Adrenal gland (tissue), 12 donors: ENCODE results near the gene TSPEAR. TPM values are rescaled to one million over a fixed set of nuclear protein-coding genes. Genes with fewer than 3 reads are reported as not detected.

ENCODE experiments used
- DNase-seq, 7 donors: peaks; one replicate each; pipeline ENCODE4 v3.0.0-alpha.2; 2019 to 2020
- H3K27ac ChIP-seq, 5 donors: fragments of 200-600 bp; sonication (generic) in 4 of 5; 1 replicate in 3 of 5; 2 replicates in 2 of 5; pipeline versions ENCODE4 v1.5.1 to v1.8.0; 2016 to 2020; ENCODE audit warnings: mild to moderate bottlenecking in 1 of 5
- H3K27me3 ChIP-seq: fragments of 200-600 bp; 2 replicates; pipeline ENCODE4 v1.8.0; 2021
- H3K36me3 ChIP-seq, 2 donors: fragments of 200-600 bp; replicated peaks in 1 of 2; 1 replicate in 1 of 2; 2 replicates in 1 of 2; pipeline versions ENCODE4 v1.5.1 to v1.8.0; 2018 to 2022
- H3K4me1 ChIP-seq, 2 donors: fragments of 200-600 bp; replicated peaks in 1 of 2; 1 replicate in 1 of 2; 2 replicates in 1 of 2; pipeline versions ENCODE4 v1.5.1 to v1.8.0; 2018 to 2021
- H3K4me3 ChIP-seq, 4 donors: fragments of 200-600 bp; sonication (generic) in 3 of 4; one replicate each; pipeline ENCODE4 v1.5.1; 2016 to 2018
- H3K9me3 ChIP-seq, 3 donors: fragments of 200-600 bp; sonication (generic) in 1 of 3; replicated peaks in 1 of 3; 1 replicate in 2 of 3; 2 replicates in 1 of 3; pipeline versions ENCODE4 v1.5.1 to v1.8.0; 2016 to 2021
- POLR2A ChIP-seq, 2 donors: fragments of 450-650 bp; IDR thresholded peaks; one replicate each; pipeline ENCODE4 v1.6.1; 2017; ENCODE audit warnings: antibody characterized with exemption in 2 of 2, mild to moderate bottlenecking in 2 of 2, moderate library complexity in 1 of 2
- WGBS, 4 donors: extraction: QIAGEN DNeasy Blood & Tissue Kit in 2 of 4; methylation state at CpG; one replicate each; pipeline versions ENCODE4 v1.1.5 to v1.1.7; 2013 to 2017; 5-methylcytosine and 5-hydroxymethylcytosine counted together
- intact Hi-C, 2 donors: fragments of 100-400 bp; cut with DNase I; formaldehyde crosslinking; loops; one replicate each; pipeline versions ENCODE4 v1.14.1 to v1.15.0; 2022 to 2023
- polyA plus RNA-seq, 3 donors: library from polyadenylated mRNA; stranded (reverse); fragments of 200-250 nt in 2 of 3; fragments of 350-450 nt in 1 of 3; fragmentation: Illumina TruSeq in 1 of 3; extraction: RNeasy Lipid Tissue Mini Kit (QIAGEN cat#74804) in 1 of 3; gene quantifications; one replicate each; pipeline ENCODE4 v1.2.3, GENCODE V29; 2013 to 2014
- total RNA-seq, 9 donors: library from RNA; depleted of rRNA in 4 of 9; stranded (reverse); fragments of >200 nt in 4 of 9; fragments of 120-200 nt in 1 of 9; fragmentation: NEBNext Ultra II Directional in 1 of 9; extraction: Animal tissue kit (Norgen Biotek cat#: 25700) in 1 of 9; gene quantifications; one replicate each; pipeline versions ENCODE4 v1.1.0 to v1.2.4, GENCODE V29; 2013 to 2023
- TF ChIP-seq, protein P1 (sequence below), 6 experiments: fragments of 450-650 bp in 4 of 6; fragments of 200-600 bp in 2 of 6; sonication (generic) in 1 of 6; IDR thresholded peaks; 1 replicate in 5 of 6; 2 replicates in 1 of 6; pipeline versions ENCODE4 v1.5.1 to v1.8.0; 2016 to 2021; ENCODE audit warnings: antibody characterized with exemption in 6 of 6, mild to moderate bottlenecking in 2 of 6, moderate library complexity in 1 of 6
- donor health status: healthy with polysubstance abuse.
- donor health status: Bipolar disorder and iron deficiency.
- donor health status: DM: yes; HTN: yes; CAD: no.
- donor health status: DM: no; HTN: no; CAD: no.
- donor health status: DM: no; HTN: no; CAD: no.
- donor health status: DM: yes; HTN: yes; CAD: no.

Gene TSPEAR
- total and polyA plus RNA-seq, 12 donors = not detected

DNA sequence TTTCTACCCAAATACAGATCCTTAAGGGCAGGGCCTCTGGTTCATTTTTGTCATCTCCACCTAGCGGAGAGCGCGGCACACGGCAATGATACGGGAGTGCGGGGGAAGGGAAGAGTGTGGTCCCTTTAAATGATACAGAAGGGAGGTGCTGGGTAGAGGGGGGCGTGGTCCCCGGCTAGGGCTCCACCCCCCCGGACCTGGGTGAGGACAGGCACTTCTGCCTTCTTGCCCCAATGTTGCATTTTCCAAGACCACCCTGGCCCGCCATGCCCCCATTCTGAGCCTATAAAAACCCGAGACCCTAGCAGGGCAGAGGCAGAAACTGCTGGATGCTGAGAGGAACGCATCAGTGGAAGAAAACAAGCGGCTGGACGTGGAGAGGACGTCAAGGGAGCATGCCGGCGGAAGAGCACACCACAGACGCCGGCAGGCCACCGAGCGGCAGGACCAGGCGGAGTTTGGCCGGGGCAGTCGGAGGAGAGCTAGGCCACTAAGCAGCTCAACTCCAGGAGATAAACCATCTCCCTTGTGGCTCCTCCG, 226.0 kb downstream of the TSPEAR start:
- Histone ChIP-seq H3K36me3 (no peaks in the 10 kb centered on the region), H3K4me1 (no peaks in the 10 kb centered on the region), H3K27ac (no peak overlapping the region), H3K4me3 (no peak overlapping the region), H3K27me3 (no peaks in the 10 kb centered on the region), H3K9me3 (no peaks in the 10 kb centered on the region)
- intact Hi-C loops = no loop called here
- DNase-seq = peak in 5 of 7 donors; percentile 24 to 57 (median 41)
- WGBS, 4 donors = 63 to 79% (median 72%) methylated on average over 22 to 25 of the region's 25 CpGs
- no peak for TF ChIP-seq POLR2A (IDR thresholded peaks at IDR 0.05)
- TF ChIP-seq, protein P1, sequence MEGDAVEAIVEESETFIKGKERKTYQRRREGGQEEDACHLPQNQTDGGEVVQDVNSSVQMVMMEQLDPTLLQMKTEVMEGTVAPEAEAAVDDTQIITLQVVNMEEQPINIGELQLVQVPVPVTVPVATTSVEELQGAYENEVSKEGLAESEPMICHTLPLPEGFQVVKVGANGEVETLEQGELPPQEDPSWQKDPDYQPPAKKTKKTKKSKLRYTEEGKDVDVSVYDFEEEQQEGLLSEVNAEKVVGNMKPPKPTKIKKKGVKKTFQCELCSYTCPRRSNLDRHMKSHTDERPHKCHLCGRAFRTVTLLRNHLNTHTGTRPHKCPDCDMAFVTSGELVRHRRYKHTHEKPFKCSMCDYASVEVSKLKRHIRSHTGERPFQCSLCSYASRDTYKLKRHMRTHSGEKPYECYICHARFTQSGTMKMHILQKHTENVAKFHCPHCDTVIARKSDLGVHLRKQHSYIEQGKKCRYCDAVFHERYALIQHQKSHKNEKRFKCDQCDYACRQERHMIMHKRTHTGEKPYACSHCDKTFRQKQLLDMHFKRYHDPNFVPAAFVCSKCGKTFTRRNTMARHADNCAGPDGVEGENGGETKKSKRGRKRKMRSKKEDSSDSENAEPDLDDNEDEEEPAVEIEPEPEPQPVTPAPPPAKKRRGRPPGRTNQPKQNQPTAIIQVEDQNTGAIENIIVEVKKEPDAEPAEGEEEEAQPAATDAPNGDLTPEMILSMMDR (IDR thresholded peaks at IDR 0.05) = peak in 2 of 6 experiments; percentile 6 to 21

GRCh38 chr21:44484498-44485253, 226.7 kb downstream of the TSPEAR start:
- Histone ChIP-seq H3K4me3 (no peak overlapping the region), H3K4me1 (no peaks in the 10 kb centered on the region), H3K27ac (no peak overlapping the region), H3K36me3 (no peaks in the 10 kb centered on the region), H3K27me3 (no peaks in the 10 kb centered on the region), H3K9me3 (no peaks in the 10 kb centered on the region)
- TF ChIP-seq POLR2A (IDR thresholded peaks at IDR 0.05) = no peak
- TF ChIP-seq, protein P1 (IDR thresholded peaks at IDR 0.05) = no peak
- intact Hi-C loops = no loop called here
- no peak for DNase-seq
- 74 to 89% (median 87%) methylated on average over 10 to 43 of the region's 43 CpGs for WGBS, 4 donors

DNA sequence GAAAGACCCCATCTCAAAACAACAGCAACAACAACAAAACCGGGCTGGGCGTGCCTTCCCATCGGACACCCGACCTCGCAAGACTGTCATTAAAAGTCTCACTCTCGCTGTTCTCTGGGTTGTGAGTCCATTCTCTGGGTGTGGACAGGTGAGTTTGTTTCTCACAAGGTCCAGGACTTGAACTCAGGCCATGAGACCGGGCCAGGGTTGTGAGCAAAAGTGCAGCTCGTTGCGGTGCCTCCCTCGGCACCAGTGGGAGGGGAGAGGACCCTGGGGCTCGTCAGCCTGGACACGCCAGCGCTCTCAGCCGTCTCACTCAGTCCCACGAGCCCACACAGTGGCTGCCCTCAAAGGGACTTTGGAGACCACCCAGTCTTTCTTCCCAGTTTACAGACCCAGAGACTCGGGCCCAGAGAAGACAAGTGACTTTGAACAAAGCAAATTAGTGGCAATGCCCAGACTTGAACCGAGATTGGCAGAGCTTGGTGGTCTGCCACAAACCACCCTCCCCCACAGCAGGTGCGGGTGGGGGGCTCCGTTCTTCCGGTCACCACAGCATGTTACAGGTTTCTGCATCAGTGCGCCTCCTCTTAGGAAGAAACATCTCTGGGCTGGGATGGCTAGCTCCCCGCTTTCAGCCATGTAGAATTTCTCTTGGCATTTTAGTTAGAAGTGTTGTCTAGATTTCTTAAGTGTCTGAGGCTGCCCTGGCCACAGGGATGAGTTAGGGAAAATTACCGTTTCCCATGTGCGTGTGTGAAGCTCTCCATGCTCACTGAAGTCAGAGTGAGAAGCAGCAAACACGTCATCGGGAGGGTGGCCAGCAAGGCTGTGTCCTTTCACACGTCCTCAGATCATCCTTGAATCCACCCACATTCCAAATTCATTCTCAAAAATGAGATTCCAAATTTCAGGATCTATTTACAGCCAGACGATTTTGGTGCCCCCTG, 227.8 kb downstream of the TSPEAR start:
- Histone ChIP-seq H3K27me3 (no peaks in the 10 kb centered on the region), H3K27ac (no peak overlapping the region), H3K4me3 (no peak overlapping the region), H3K4me1 (no peaks in the 10 kb centered on the region), H3K9me3 (no peaks in the 10 kb centered on the region), H3K36me3 (no peaks in the 10 kb centered on the region)
- DNase-seq = no peak
- TF ChIP-seq, protein P1 (IDR thresholded peaks at IDR 0.05) = no peak
- WGBS, 4 donors = 66 to 78% (median 73%) methylated on average over 23 to 28 of the region's 28 CpGs
- intact Hi-C loops = no loop called here
